Effector CD4-positive, alpha-beta T cell (primary cell): Measurements from ENCODE around the gene MDH2.
"Not testable (repeated sequence)": the region's sequence is repeated elsewhere in the genome, so short reads cannot be mapped to it uniquely, and the experiment has no call there.

Source experiments
- DNase-seq: peaks from one replicate; pipeline ENCODE4 v3.0.0-alpha.2; 2020
- total RNA-seq: gene quantifications from one replicate; lab custom pipeline; 2026; lab: John Stamatoyannopoulos, UW

MDH2 gene, protein sequence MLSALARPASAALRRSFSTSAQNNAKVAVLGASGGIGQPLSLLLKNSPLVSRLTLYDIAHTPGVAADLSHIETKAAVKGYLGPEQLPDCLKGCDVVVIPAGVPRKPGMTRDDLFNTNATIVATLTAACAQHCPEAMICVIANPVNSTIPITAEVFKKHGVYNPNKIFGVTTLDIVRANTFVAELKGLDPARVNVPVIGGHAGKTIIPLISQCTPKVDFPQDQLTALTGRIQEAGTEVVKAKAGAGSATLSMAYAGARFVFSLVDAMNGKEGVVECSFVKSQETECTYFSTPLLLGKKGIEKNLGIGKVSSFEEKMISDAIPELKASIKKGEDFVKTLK
- 51.6 reads per million, percentile 69 among the genes with 10 or more reads in this experiment for total RNA-seq

DNA sequence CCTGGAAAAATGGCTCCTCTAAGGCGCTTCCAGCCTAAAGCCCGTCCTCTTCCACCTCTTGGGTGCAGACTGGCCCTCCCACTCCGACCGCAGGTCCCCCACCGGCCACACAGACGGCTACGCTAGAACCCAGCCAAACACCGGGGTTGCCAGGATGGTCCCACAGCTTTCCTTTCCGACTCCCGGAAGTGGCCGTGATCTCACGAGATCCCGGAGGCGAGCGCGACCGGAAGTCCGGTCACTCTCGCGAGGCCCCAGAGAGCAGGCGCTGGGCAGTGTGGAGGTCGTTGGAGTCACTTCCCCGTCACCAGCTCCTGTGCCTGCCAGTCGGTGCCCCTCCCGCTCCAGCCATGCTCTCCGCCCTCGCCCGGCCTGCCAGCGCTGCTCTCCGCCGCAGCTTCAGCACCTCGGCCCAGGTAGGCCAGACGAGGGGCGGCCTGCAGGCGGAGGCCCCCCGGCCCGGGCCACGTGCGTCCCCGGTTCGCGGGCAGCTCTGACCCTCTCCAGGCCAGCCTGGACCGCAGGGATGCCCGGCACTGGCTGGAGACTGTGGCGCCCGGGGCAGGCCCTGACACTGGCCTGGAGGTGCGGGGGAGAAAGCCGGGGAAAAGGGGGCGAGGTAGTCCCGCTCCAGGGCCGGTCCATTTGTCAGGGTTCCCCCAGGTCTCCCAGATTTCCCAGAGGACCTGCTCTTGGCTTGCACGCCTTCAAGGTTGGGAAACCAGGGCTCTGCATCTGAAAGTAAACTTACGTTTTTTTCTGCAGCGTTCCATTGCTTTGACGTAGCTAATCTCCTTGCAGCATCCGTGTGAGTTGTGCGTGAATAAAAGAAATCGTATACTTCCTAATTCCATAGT is at the start of gene MDH2, which contains the start of gene STYXL1:
Gene MDH2 (plus strand): TSS at position 296 of the 857 bp plus-strand sequence. CDS start 55 bp downstream, at position 351.
Gene STYXL1 (minus strand): TSS at position 190 of the 857 bp plus-strand sequence. CDS start 17,477 bp downstream, outside the sequence.
- peak; percentile 80 for DNase-seq

DNA sequence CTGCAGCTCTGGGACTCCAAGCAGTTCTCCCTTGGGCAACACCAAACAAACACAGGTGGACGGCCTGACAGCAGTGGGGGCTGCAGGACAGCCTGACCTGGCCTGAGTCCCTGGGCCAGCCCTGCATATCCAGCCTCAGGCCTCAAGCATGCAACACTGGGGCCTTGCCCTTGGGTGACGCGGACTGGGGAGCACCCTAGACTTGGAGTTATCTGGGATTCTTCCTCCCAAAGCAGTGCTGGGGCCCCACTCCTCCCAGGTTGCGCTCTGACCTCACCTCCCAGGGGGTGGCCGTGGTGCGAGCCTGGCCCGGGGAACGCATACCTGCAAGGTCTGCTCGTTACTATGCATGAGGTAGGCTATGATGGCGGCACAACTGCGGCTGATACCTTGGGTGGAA is 47.3 kb upstream of the MDH2 start:
- no peak for DNase-seq

DNA sequence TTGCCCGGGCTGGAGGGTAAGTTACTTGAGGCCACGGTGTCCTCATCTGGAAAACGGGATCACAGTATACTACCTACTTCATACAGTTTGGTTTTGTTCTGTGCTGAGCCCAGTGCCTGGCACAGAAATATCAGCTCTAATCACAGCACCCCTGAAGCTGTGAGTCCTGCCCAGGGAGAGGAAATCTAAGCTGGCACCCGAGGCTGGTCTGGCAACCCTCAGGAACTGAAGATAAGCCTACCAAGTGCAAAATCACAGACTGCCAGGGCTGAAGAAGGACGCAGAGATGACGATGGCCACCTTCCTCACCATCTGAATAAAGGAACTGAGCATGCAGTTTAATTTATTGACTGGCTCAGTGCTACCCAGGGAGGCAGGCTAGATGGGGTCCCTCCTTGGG is 45.8 kb upstream of the MDH2 start:
- no peak for DNase-seq

DNA sequence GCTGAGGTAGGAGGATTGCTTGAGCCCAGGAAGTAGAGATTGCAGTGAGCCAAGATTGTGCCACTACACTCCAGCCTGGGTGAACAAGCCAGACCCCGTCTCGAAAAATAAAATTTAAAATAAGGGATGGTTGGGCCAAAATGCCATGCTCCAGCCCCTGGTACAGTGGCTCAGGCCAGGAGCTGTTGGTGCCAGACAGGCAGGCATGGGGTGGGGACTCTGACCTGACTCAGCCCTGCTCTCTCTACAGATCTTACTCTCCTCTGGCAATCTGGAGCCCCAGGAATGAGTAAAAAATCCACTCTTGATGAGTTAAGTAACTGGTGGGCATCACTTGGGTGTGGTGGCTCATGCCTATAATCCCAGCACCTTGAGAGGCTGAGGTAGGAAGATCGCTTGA is 45.1 kb upstream of the MDH2 start:
- DNase-seq, result no peak

DNA sequence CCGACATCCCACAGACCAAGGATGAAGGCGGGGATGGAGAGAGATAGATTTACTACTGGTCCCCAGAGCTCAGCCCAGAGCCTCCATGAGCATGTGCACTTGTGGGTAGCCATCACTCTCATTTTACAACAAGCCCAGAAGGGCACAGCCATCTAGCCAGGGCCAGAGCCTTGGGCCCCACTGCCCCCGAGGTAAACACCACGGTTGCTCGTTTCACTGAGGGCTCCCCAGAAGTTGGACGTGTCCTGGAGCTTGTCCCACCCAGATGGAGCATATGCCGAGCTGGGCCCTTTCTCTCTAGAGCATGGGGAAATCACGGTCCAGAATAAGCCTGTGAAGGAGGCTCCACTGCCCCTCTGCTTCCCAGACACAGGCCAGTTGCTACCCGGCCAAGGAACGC is 44.6 kb upstream of the MDH2 start:
- DNase-seq, result no peak

DNA sequence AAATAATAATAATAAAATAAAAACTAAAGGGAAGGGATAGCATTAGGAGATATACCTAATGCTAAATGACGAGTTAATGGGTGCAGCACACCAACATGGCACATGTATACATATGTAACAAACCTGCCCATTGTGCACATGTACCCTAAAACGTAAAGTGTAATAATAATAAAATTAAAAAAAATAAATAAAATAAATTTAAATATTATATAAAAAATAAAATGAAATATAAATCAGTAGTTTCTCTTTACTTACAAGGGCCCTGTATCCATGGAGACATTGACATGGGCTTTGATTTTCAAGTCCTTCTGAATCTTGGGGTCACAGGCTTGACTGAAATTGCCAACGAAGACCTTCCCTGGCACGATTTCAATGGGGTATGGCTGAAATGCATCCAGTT is 42.9 kb upstream of the MDH2 start:
- not testable (repeated sequence) for DNase-seq

DNA sequence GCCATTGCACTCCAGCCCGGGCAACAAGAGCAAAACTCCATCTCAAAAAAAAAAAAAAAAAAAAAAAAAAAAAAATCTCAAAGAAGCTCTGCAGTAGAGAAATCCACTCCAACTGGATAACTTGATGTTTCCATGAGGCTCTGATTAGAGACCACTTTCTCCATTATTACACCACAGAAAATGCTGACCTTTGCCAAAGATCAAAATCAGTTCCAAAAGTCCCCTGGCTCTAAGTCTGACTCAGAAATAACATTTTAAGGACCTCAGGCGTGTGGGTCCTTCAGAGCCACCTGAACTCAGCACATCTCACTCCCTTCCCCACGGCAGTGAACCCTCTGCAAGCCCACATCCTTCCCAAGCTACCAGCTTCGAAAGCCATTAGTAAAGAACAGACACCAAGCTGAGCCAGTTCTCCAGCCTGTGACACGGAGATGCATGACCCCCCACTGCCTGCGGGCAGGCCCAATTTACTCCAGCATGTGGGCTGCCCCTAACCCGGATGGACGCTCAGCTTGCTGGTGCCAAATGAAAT is 39.7 kb upstream of the MDH2 start:
- no peak for DNase-seq

DNA sequence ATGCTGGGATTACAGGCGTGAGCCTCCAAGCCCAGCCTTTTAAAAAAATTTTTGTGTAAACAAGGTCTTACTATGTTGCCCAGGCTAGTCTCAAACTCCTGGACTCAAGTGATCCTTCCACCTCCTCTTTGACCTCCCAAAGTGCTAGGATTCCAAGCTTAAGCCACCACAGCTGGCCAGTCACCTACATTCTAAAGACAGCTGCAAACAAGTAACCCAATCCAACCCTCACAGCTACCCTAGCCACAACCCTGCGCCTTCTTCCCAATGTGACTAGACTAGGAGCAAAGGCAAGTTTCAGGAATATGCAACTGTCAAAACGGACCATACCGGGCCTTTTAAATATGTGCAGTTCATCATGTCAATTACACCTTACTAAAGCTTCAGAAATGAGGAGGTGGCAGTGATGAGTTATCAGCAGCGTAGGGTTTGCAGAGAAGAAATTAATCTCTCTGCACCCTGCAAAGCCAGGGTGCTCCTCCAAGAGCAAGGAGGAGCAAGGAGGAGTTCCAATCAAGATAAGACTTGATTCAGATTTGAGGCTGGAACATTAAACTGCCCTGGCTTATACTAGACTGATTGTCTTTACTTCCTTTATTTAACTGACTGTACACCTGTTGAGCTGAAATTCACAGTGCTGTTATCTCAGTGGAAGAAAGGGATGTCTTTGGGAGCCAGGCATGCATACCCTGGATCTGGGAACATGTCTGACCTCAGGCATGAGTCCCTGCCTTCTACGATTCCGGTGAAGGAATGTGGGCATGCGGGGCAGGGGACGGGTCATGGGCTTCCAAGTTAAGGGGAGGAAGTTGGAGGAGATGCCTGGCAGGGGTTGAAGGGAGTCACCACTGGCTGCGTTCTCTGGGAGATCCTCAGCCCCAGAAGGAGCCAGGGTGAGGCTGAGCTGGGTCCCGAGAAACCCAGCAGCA is 38.0 kb upstream of the MDH2 start:
- DNase-seq, result no peak

DNA sequence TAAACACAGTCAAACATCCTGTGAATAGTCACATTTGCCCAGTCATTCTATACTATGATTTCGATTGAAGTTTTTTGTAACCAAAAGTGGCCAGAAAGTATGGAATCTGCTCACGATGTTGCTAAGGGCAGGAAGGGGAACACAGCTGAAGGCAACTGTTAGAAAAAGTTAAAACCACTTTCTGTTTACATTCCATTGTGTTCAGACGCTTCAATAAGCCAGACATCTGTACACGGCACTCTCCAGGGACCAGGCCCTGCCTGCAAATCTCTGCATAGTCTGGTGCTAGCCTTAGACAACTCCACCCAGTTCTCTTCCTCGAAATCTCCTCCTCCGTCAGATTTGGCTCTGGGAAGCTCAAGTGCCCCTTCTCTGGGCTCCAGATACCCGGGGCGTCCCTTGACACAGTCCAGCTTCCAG is 36.5 kb upstream of the MDH2 start:
- DNase-seq, result no peak

DNA sequence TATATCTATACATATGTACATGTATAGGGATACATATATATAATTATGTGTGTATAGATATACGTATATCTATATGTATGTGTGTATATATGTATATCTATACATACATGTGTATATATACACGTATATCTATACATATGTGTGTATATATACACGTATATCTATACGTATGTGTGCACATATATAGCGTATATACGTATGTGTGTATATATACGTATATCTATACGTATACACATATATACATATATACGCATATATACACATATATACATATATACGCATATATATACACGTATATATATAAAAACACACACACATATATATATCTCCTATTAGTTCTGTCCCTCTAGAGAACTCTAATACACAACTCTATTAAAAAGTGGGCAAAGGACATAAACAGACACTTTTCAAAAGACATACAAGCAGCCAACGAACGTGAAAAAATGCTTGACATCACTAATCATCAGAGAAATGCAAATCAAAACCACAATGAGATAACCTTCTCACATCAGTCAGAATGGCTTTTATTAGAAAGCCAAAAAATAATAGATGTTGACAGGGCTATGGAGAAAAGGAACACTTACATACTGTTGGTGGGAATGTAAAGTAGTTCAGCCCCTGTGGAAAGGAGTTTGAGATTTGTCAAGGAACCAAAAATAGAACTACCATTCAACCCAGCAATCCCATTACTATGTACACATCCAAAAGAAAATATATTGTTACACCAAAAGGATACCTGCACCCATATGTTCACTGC is 31.5 kb upstream of the MDH2 start:
- DNase-seq, result no peak

DNA sequence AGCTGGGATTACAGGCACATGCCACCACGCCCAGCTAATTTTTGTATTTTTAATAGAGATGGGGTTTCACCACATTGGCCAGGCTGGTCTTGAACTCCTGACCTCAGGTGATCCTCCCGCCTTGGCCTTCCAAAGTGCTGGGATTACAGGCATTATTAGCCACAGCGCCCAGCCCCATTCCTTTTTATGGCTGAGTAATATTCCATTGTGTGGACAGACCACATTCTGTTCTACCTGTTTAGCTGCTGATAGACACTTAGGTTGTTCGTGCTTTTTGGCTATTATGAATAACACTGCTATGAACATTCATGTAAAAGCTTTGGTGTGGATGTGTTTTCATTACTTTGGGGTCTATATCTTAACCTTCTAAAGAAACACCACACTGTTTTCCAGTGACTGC is 29.4 kb upstream of the MDH2 start:
- not testable (repeated sequence) for DNase-seq

DNA sequence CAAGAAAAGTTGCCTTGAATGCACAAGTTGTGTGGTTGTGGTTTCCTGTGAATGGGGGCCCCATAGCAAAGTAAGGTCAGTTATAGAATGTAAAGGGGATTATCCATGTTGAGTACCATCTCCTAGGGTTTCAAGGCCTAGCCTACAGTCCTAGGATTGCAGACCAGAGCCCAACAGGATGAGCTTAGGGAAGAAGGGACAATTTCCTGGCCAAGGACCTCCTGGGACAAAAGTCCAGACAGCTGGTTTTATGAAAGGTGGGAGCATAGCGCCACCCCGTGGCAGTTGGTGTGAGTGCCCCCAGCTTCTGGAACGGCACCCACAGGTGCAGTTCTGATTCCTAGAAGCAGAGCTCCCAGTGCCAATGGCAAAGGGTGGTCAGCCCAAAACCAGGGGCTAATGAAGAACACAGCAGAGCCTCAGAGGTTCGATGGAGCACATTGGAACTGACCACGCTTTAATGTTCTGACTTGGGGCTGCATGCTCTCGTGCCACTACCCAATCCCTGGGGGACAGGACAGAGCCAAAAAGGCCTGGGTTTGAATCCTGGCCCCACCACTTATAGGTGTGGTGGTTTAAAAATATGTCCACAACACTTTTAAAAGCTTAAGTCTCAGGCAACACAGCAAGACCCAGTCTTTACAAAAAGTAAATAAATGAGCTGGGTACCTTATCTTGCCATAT is 27.7 kb upstream of the MDH2 start:
- DNase-seq, result peak; percentile 61

DNA sequence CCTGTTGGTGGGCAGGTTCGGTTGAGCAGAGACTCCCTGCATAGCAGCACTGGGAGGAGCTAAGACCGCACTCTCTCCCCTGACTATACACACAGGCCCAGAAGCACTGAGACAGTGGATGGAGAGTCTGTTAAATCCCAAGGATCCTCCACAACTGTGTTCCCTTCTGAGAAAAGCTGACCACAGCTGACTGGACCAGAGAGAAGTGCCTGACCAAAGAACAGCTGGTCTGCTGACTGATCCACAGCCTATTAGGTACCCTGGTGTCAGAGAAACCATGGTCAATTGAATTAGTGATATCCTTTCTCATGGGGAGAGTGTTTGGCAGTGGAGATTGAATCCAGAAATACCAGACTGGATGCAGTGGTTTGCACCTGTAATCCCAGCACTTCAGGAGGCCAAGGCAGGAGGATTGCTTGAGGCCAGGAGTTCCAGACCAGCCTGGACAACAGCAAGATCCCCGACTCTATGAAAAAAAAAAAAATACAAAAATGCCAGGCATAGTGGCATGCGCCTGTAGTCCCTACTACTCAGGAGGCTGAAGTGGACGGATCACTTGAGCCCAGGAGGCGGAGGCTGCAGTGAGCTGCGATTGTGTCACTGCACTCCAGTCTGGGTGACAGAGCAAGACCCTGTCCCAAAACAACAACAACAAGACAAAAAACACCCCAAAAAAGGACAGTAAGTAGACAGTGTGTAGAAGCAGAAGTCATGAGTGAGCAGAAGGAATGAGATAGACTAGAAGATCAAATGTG is 25.7 kb upstream of the MDH2 start:
- no peak for DNase-seq

DNA sequence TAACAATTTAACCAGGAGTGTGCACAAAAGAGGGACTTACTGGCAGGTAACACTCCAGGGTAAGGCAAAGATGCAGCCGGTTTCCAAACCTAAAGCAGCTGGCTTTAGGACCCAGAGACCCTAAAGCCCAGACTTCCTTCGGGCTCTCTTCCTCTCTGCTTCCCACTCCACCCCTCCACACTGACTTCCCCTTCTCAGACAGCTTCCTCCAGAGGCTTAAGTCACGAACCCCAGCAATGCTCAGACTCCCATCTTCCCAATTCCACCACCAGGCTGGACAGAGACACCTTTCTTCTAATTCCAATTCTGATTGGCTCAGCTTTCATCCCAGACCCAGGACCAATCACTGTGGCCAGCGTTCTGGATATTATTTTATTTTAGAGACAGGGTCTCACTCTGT is 24.9 kb upstream of the MDH2 start:
- no peak for DNase-seq

DNA sequence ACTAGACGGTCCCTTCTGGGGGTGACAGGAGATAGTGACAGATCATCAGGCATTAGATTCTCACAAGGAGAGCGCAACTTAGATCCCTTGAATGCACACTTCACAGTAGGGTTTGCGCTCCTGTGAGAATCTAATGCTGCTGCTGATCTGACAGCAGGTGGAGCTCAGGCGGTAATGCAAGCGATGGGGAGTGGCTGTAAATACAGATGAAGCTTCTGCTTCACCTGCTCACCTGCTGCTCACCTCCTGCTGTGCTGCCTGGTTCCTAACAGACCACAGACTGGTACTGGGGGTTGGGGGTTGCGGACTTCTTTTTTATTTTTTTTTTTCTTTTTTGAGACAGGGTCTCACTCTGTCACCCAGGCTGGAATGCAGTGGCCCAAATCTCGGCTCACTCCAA is 18.2 kb upstream of the MDH2 start:
- not testable (repeated sequence) for DNase-seq

DNA sequence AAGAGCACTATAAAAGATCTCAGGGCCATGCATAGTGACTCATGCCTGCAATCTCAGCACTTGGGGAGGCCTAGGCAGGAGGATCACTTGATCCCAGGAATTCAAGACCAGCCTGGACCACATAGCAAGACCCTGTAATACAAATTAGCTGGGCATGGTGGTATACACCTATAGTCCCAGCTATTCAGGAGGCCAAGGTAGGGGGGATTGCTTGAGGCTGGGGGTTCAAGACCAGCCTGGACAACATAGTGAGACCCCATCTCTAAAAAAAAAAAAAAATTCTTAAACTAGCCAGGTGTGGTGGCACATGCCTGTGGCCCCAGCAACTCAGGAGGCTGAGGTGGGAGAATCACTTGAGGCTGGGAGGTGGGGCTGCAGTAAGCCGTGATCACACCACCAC is 15.9 kb upstream of the MDH2 start:
- no peak for DNase-seq

DNA sequence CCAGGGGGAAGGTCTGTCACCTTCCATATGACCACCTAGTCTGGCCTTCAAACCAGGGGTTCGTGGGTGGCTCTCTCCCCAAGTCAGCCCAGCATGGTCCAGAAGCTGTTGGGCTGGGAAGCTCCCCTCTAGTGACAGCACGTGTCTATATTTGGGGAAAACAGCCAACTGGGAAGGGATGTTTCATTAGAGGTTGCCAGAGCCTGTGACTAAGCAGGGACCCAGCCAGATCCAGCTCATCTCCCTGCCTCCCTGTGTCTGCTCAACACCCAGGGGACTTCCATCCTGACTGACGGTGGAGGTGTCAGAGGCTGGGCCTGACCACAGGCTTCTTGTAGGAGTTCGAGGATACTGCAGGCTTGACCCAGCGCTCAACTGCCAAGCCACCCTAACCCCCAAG is 10.6 kb upstream of the MDH2 start:
- no peak for DNase-seq

DNA sequence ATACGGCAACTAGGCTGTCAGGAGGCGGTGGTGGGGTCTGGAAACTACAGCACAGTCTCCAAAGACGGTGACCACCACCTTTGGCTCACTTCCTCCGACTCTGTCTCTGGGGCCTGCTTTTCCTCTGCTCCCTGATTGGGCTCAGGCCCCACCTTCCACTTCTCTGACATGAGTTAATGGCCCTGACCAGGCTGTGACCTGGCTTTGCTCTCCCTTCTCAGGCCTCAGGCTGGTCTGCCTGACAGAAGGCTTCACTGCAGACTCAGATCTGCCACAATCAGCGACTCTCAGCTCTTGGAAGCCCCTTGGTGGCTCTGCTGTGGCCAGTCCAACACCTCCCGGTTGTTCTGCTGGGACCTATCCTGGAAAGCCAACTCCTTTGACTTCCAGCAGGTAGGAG is 7.8 kb upstream of the MDH2 start:
- no peak for DNase-seq

DNA sequence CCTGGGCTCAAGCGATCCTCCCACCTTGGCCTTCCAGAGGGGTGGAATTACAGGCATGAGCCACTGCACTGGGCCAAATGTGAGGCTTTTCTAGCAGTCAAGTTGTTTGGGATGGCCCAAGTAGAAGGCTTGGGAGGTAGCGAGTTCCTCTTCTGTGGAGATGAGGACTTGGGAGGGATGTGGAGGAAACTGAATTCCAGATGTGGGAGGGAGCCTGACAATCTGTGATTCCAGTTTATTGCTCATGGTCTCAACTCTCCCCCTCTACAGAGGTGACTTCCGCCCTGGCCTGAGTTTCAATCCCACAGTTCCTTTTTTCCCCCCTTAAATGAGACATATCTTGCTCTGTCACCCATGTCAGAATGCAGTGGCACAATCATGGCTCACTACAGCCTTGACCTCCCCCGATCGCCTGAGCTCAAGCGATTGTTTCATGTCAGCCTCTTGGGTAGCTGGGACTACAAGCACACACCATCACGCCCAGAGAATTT is 3.5 kb upstream of the MDH2 start:
- no peak for DNase-seq

DNA sequence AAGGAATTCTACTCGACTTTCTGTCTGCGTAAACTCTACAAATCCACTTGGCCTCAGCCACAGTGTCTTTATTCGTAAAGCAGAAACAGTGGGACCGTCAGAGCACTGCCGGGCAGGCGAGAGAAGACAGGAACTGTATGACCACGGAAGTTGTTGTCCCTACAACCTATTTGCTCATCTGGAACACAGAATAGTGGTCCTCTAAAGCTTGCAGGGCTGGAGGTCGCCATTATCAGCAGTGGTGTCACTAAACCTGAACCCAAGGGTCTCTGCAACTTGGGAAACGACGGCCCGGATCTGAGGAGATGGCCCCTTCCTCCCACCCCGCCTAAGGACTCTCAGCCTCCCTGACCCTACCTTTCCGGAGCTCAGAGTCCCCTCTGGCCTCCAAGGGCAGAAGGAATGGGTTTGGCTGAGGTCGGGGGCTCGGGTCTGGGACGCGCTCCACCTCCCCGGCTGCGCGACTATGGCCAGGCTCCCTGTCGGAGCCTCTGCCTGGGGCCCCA is 548 bp upstream of the MDH2 start:
- DNase-seq, result peak; percentile 14
